Nephron progenitor cell (in vitro differentiated cells): ENCODE measurements around the gene DNAJC9.

Experiments used
- DNase-seq: peaks from one replicate; pipeline ENCODE4 v3.0.0; 2021
- H3K27ac Mint-ChIP-seq: 2 replicates; pipeline ENCODE4 v1.8.0; 2021; ENCODE audit warnings: mild to moderate bottlenecking, moderate library complexity, mixed read lengths
- H3K27me3 Mint-ChIP-seq: 2 replicates; pipeline ENCODE4 v1.8.0; 2021; ENCODE audit warnings: mild to moderate bottlenecking, low read depth, mixed read lengths; ENCODE audit not compliant: poor library complexity
- H3K36me3 Mint-ChIP-seq: 2 replicates; pipeline ENCODE4 v1.8.0; 2021; ENCODE audit warnings: low read depth, mixed read lengths
- H3K4me1 Mint-ChIP-seq: 2 replicates; pipeline ENCODE4 v1.8.0; 2021; ENCODE audit warnings: mixed read lengths
- H3K4me3 Mint-ChIP-seq: 2 replicates; pipeline ENCODE4 v1.8.0; 2021; ENCODE audit warnings: mild to moderate bottlenecking, moderate library complexity, mixed read lengths
- H3K9me3 Mint-ChIP-seq: 2 replicates; pipeline ENCODE4 v1.8.0; 2021; ENCODE audit warnings: mild to moderate bottlenecking, moderate library complexity, mixed read lengths
- TF ChIP-seq, protein P1 (sequence below): fragments of 200-600 bp; sonication (generic); IDR thresholded peaks from 2 replicates; pipeline ENCODE4 v1.5.0; 2021; ENCODE audit warnings: antibody characterized with exemption

The DNAJC9 gene

DNA sequence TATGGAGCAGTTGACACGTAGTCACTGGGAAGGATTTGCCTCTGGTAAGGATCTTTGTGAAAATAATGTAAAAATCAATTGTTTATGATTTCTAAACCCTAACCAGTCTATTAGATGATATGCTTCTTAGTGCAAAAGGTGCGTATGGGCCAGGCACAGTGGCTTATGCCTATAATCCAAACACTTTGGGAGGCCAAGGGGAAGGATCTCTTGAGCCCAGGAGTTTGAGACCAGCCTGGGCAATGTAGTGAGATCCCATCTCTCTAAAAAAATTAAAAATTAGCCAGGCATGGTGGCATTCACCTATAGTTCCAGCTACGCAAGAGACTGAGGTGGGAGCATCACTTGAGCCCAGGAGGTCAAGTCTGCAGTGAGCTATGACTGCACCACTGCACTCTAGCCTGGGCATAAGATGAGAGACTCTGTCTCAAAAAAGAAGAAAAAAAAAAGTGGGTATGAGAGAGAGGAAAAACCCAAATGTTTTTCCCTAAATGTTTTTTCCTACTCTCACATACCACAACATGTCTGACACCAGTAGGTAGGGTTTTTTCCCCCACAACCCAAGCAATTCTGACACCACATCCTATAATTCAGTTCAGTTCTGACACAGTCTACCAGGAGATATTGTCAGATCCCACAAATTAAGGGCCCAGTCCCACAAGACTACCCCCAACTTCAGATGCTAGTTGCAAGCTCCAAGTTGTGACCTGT lies 36.5 kb downstream of the DNAJC9 start:
- Mint-ChIP-seq H3K4me1 (no peaks in the 10 kb centered on the region), H3K36me3 (peaks cover 69% of the 10 kb centered on the region), H3K9me3 (peaks cover 7% of the 10 kb centered on the region), H3K27ac (no peak overlapping the region), H3K4me3 (no peak overlapping the region), H3K27me3 (no peaks in the 10 kb centered on the region)
- TF ChIP-seq, protein P1, sequence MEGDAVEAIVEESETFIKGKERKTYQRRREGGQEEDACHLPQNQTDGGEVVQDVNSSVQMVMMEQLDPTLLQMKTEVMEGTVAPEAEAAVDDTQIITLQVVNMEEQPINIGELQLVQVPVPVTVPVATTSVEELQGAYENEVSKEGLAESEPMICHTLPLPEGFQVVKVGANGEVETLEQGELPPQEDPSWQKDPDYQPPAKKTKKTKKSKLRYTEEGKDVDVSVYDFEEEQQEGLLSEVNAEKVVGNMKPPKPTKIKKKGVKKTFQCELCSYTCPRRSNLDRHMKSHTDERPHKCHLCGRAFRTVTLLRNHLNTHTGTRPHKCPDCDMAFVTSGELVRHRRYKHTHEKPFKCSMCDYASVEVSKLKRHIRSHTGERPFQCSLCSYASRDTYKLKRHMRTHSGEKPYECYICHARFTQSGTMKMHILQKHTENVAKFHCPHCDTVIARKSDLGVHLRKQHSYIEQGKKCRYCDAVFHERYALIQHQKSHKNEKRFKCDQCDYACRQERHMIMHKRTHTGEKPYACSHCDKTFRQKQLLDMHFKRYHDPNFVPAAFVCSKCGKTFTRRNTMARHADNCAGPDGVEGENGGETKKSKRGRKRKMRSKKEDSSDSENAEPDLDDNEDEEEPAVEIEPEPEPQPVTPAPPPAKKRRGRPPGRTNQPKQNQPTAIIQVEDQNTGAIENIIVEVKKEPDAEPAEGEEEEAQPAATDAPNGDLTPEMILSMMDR = no peak
- no peak for DNase-seq

DNA sequence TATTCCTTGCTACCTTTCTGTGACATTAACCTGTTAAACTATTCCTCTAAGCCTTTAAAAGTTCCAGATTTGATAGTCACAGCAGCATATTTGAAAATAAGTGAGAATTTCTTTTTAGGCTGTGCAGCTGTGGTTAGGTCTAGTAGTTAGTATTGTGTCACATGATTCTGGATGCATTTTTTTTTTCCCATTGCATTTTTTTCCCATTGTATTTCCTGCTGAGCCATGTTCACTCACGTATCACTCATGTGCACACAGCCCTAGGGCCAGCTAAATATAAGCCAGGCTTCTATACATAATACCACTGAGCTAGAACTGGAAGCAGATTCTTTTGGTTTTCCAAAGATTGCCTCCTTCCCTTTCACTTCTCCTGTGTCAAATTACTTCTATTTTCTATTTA lies 37.4 kb downstream of the DNAJC9 start:
- no peaks in the 10 kb centered on the region for H3K4me1 Mint-ChIP-seq
- no peak overlapping the region for H3K4me3 Mint-ChIP-seq
- TF ChIP-seq, protein P1 = no peak
- H3K27ac Mint-ChIP-seq = no peak overlapping the region
- no peaks in the 10 kb centered on the region for H3K27me3 Mint-ChIP-seq
- peaks cover 72% of the 10 kb centered on the region for H3K36me3 Mint-ChIP-seq
- peaks cover 14% of the 10 kb centered on the region for H3K9me3 Mint-ChIP-seq
- DNase-seq = no peak

DNA sequence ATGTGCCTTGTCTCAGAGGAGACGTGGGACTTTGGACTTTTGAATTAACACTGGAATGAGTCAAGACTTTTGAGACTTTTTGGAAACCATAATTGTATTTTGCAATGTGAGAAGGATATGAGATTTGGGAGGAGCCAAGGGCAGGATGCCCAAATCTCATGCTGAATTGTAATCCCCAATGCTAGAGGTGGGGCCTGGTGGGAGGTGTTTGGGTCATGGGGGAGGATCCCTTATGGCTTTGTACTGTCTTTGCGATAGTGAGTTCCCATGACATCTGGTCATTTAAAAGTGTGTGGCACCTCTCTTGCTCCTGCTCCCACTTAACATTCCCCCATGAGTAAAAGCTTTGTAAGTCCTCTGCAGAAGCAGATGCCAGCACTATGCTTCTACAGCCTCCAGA lies 39.2 kb downstream of the DNAJC9 start:
- TF ChIP-seq, protein P1 = no peak

DNA sequence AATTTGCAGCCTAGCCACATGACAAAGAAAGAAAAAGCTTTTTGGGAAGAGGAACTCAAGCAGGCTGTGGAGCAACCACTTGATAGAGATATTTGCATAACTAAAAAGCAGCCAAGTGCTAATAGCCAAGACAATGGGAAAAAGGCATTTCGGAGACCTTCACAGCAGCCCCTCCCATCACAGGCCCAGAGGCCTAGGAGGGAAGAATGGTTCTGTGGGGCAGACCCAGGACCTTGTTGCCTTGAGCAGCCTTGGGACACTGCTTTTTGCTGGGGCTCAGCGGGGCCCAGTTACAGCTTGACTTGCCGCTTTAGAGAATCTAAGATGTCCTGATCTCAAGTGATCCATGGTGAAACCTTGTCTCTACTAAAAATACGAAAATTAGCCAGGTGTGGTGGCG lies 40.7 kb downstream of the DNAJC9 start:
- H3K4me3 Mint-ChIP-seq = no peak overlapping the region
- peaks cover 80% of the 10 kb centered on the region for H3K36me3 Mint-ChIP-seq
- TF ChIP-seq, protein P1 = no peak

More for the DNA sequence above, 39.2 kb downstream of the DNAJC9 start:
- Mint-ChIP-seq H3K36me3 (peaks cover 75% of the 10 kb centered on the region), H3K4me1 (no peaks in the 10 kb centered on the region), H3K4me3 (no peak overlapping the region), H3K27ac (no peak overlapping the region), H3K27me3 (no peaks in the 10 kb centered on the region), H3K9me3 (peaks cover 18% of the 10 kb centered on the region)
- no peak for DNase-seq

DNA sequence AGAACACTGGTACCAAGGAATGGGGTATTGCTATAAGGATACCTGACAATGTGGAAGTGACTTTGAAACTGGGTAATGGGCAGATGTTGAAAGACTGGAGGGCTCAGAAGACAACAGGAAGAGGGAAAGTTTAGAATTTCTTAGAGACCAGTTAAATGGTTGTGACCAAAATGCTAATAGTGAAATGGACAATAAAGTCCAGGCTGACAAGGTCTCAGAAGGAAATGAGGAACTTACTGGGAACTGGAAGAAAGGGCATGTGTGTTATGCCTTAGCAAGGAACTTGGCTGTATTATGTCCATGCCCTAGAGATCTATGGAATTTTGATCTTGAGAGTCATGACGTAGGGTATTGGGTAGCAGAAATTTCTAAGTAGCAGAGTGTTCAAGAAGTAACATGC lies 41.2 kb downstream of the DNAJC9 start:
- TF ChIP-seq, protein P1 = no peak
- Mint-ChIP-seq H3K4me1 (no peaks in the 10 kb centered on the region), H3K9me3 (peaks cover 18% of the 10 kb centered on the region), H3K4me3 (no peak overlapping the region), H3K27ac (no peak overlapping the region), H3K36me3 (peaks cover 84% of the 10 kb centered on the region), H3K27me3 (no peaks in the 10 kb centered on the region)
- DNase-seq = no peak

More for the DNA sequence above, 40.7 kb downstream of the DNAJC9 start:
- H3K9me3 Mint-ChIP-seq = peaks cover 18% of the 10 kb centered on the region
- H3K4me1 Mint-ChIP-seq = no peaks in the 10 kb centered on the region
- H3K27ac Mint-ChIP-seq = no peak overlapping the region
- no peak for DNase-seq
- H3K27me3 Mint-ChIP-seq = no peaks in the 10 kb centered on the region

DNA sequence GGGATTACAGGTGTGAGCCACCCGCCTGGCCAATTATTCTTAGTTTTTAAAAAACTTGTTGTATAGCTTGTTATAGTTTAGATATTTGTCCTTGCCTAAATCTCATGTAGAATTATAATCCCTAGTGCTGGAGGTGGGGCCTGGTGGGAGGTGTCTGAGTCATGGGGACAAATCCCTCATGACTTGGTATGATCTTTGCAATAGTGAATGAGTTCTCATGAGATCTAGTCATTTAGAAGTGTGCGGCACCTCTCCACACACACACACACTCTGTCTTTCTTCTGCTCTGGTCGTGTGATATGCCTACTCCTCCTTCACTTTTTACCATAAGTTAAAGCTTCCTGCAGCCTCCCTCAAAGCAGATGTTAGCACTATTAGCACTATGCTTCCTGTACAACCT lies 42.0 kb downstream of the DNAJC9 start:
- Mint-ChIP-seq H3K9me3 (peaks cover 18% of the 10 kb centered on the region), H3K4me3 (no peak overlapping the region), H3K4me1 (no peaks in the 10 kb centered on the region), H3K27me3 (no peaks in the 10 kb centered on the region), H3K36me3 (peaks cover 84% of the 10 kb centered on the region), H3K27ac (no peak overlapping the region)
- TF ChIP-seq, protein P1 = no peak
- no peak for DNase-seq
